ENCODE results near the gene COQ8B. TPM values are rescaled to one million over a fixed set of nuclear protein-coding genes. Genes with fewer than 3 reads are reported as not detected.
"Not testable (repeated sequence)": the region's sequence is repeated elsewhere in the genome, so short reads cannot be mapped to it uniquely, and the experiment has no call there.

COQ8B gene
- total RNA-seq, 1 donor from 2014 or later: 18.1 TPM

- intact Hi-C loops (cut with DNase I); DNase-seq (ENCODE audit: low spot score): not testable (repeated sequence)
Observed at GRCh38 chr19:40652303-40652702, 64.4 kb downstream of the COQ8B start.

- no peak for DNase-seq (ENCODE audit: low spot score)
- intact Hi-C loops (cut with DNase I): no loop called here
Observed at GRCh38 chr19:40650749-40651305, 65.9 kb downstream of the COQ8B start.

DNA sequence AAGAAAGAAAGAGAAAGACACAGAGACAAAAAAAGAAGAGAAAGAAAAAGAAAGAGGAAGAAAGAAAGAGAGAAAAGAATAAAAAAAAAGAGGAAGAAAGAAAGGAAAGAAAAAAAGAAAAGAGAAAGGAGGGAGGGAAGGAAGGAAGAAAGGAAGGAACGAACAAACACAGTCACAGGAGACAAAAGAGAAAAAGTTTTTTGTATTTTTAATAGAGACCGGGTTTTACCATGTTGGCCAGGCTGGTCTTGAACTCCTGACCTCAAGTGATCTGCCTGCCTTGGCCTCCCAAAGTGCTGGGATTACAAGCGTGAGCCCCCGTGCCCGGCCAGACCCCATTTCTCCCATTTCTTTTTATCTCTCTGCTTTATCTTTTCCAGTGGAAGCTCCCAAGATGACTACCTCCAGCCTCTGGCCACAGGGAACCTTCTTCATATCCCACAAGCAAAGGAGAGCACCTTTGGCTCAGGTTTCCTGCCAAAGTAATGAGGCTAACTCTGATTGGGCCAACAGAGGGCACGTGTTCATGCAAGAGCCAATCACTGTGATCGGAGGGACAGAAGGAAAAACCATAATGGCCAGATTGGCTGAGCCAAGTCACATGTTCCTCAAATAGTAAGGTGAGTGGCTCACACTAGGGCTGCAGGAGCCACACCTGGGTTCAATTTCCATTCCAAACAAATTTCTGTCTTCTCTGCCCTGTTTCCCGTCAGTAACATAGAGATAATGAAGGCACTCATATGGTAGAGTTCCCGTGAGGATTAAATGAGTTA, 66.6 kb downstream of the COQ8B start:
- intact Hi-C loops (cut with DNase I); DNase-seq (ENCODE audit: low spot score): not testable (repeated sequence)

- no peak for DNase-seq (ENCODE audit: low spot score)
Observed at GRCh38 chr19:40646743-40647254, 69.9 kb downstream of the COQ8B start.

DNA sequence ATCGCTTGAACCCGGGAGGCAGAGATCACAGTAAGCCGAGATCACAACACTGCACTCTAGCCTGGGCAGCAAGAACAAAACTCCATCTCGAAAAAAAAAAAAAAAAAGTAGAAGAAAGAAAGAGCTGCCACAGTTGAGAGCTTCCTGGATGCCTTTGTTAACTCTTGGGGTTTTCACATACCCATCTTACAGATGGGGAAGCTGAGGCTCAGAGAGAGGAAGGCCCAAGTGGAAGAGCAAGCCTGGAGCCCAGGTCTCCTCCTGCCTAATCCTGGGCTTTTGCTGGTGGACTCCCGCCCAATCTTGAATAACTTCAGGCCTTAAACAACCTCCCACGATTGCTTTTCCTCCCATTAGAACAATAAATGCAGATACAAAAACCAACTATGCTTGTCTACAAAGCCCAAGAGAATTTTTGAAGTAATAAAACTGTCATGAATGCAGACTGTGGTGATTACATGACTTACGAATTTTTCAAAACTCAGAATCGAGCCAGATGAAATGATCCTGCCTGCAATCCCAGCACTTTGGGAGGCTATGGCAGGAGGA, 73.9 kb downstream of the COQ8B start:
- intact Hi-C loops (cut with DNase I): no loop called here
- DNase-seq (ENCODE audit: low spot score): no peak

More at GRCh38 chr19:40646743-40647254, 69.9 kb downstream of the COQ8B start:
- intact Hi-C loops (cut with DNase I): no loop called here

DNA sequence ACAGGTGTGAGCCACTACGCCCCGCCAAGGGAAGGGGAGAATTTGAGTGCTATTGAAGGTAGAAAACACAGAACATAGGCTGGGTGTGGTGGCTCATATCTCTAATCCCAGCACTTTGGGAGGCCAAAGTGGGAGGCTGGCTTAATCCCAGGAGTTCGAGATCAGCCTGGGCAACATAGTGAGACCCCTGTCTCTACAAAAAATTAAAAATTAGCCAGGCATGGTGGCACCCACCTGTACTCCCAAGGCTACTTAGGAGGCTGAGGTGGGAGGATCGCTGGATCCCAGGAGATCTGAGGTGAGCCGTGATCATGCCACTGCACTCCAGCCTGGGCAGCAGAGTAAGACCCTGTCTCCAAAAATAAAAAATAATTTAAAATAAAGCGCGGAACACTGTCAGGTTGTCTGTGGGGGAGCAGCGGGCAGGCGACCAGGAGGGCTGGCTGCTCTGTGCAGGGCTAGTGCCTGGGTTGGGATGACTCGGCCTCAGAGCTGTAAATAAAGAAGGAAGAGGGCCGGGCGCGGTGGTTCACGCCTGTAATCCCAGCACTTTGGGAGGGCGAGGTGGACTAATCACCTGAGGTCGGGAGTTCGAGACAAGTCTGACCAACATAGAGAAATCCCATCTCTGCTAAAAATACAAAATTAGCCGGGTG, 74.5 kb downstream of the COQ8B start:
- DNase-seq (ENCODE audit: low spot score): no peak
- intact Hi-C loops (cut with DNase I): no loop called here

Other genes with a start within 250 kb of the COQ8B start
- 5.1 TPM for gene SPTBN4, start 249.9 kb downstream of the COQ8B start, total RNA-seq
- gene SHKBP1, start 140.0 kb downstream of the COQ8B start, total RNA-seq: 28.6 TPM
- 216 TPM for gene LTBP4, start 115.5 kb downstream of the COQ8B start, total RNA-seq
- gene NUMBL, start 26.2 kb downstream of the COQ8B start, total RNA-seq: 20.7 TPM
- 10.0 TPM for gene ITPKC, start 226 bp upstream of the COQ8B start, total RNA-seq
- gene ACTMAP, start 33.6 kb upstream of the COQ8B start, total RNA-seq: 9.2 TPM
- 32.9 TPM for gene SNRPA, start 34.3 kb upstream of the COQ8B start, total RNA-seq
- 1.00 TPM for gene MIA, start 58.6 kb upstream of the COQ8B start, total RNA-seq
- 16.9 TPM for gene RAB4B, start 61.4 kb upstream of the COQ8B start, total RNA-seq
- 48.4 TPM for gene EGLN2, start 82.3 kb upstream of the COQ8B start, total RNA-seq
- not detected for gene CYP2A6, start 133.6 kb upstream of the COQ8B start, total RNA-seq
- gene CYP2A7, start 165.3 kb upstream of the COQ8B start, total RNA-seq: not detected

Data from cardiac septum (tissue), 1 donor.